ENCODE results near the gene CHGA.

Gene CHGA

GRCh38 chr14:92962831-92963095 is 39.8 kb downstream of the CHGA start:
- no peak for TF ChIP-seq CTCF (conservative IDR thresholded peaks at IDR 0.05; ENCODE audit: low read length)

GRCh38 chr14:92963301-92964123 is 40.6 kb downstream of the CHGA start:
- TF ChIP-seq CTCF (conservative IDR thresholded peaks at IDR 0.05; ENCODE audit: low read length): no peak
- no peak overlapping the region for H3K4me3 ChIP-seq (ENCODE audit: low read length)
- no peak for DNase-seq (ENCODE audit: low read depth)

More at GRCh38 chr14:92962831-92963095, 39.8 kb downstream of the CHGA start:
- H3K4me3 ChIP-seq (ENCODE audit: low read length): no peak overlapping the region
- DNase-seq (ENCODE audit: low read depth): no peak

- no peak for DNase-seq (ENCODE audit: low read depth)
- no peak for TF ChIP-seq CTCF (conservative IDR thresholded peaks at IDR 0.05; ENCODE audit: low read length)
- no peak overlapping the region for H3K4me3 ChIP-seq (ENCODE audit: low read length)
Observed at GRCh38 chr14:92964124-92965109, 41.5 kb downstream of the CHGA start.

GRCh38 chr14:92965281-92965680 is 42.3 kb downstream of the CHGA start:
- no peak overlapping the region for H3K4me3 ChIP-seq (ENCODE audit: low read length)
- no peak for TF ChIP-seq CTCF (conservative IDR thresholded peaks at IDR 0.05; ENCODE audit: low read length)
- DNase-seq (ENCODE audit: low read depth): no peak

- no peak overlapping the region for H3K4me3 ChIP-seq (ENCODE audit: low read length)
- no peak for TF ChIP-seq CTCF (conservative IDR thresholded peaks at IDR 0.05; ENCODE audit: low read length)
- DNase-seq (ENCODE audit: low read depth): peak; percentile 48
Observed at GRCh38 chr14:92967346-92967926, 44.5 kb downstream of the CHGA start.

GRCh38 chr14:92968291-92969020 is 45.5 kb downstream of the CHGA start:
- TF ChIP-seq CTCF (conservative IDR thresholded peaks at IDR 0.05; ENCODE audit: low read length): no peak
- no peak for DNase-seq (ENCODE audit: low read depth)
- no peak overlapping the region for H3K4me3 ChIP-seq (ENCODE audit: low read length)

Measured in AG10803 (cell line).